Esophagus squamous epithelium (tissue), 5 donors: Measurements from ENCODE around the gene MAML3. TPM values are rescaled to one million over a fixed set of nuclear protein-coding genes. Genes with fewer than 3 reads are reported as not detected.

ENCODE experiments used
- DNase-seq: peaks from one replicate; lab custom pipeline; 2025; lab: John Stamatoyannopoulos, UW
- H3K27ac ChIP-seq, 4 donors: fragments of 200-600 bp; sonication (generic); one replicate each; pipeline ENCODE4 v1.5.1; 2016 to 2019; ENCODE audit warnings: mild to moderate bottlenecking in 1 of 4
- H3K27me3 ChIP-seq, 4 donors: fragments of 200-600 bp; sonication (generic); 1 replicate in 3 of 4; 2 replicates in 1 of 4; pipeline versions ENCODE4 v1.5.1 to v1.6.0; 2017 to 2021; ENCODE audit warnings: antibody characterized with exemption in 1 of 4
- H3K36me3 ChIP-seq, 3 donors: fragments of 200-600 bp; sonication (generic); one replicate each; pipeline ENCODE4 v1.5.1; 2016 to 2019
- H3K4me1 ChIP-seq, 3 donors: fragments of 200-600 bp; sonication (generic); one replicate each; pipeline ENCODE4 v1.5.1; 2017 to 2019
- H3K4me3 ChIP-seq, 4 donors: fragments of 200-600 bp; sonication (generic); 1 replicate in 3 of 4; 2 replicates in 1 of 4; pipeline ENCODE4 v1.5.1; 2016 to 2019; ENCODE audit warnings: mild to moderate bottlenecking in 2 of 4, moderate library complexity in 1 of 4
- H3K9me3 ChIP-seq, 3 donors: fragments of 200-600 bp; sonication (generic); one replicate each; pipeline ENCODE4 v1.5.1; 2016 to 2019
- POLR2A ChIP-seq, 4 donors: fragments of 450-650 bp; IDR thresholded peaks; one replicate each; pipeline ENCODE4 v1.6.1; 2017; ENCODE audit warnings: antibody characterized with exemption in 4 of 4, mild to moderate bottlenecking in 4 of 4, moderate library complexity in 3 of 4
- WGBS, 2 donors: methylation state at CpG; one replicate each; pipeline ENCODE4 v1.1.5; 2018; 5-methylcytosine and 5-hydroxymethylcytosine counted together
- intact Hi-C: fragments of 100-400 bp; cut with DNase I; formaldehyde crosslinking; loops from one replicate; pipeline ENCODE4 v1.15.0; 2022
- total RNA-seq, 4 donors: library from RNA; depleted of rRNA; stranded (reverse); fragments of >200 nt; gene quantifications; one replicate each; pipeline ENCODE4 v1.1.0, GENCODE V29; 2016
- TF ChIP-seq, protein P1 (sequence below), 6 experiments: fragments of 450-650 bp in 4 of 6; fragments of 200-600 bp in 2 of 6; sonication (generic) in 2 of 6; IDR thresholded peaks; one replicate each; pipeline ENCODE4 v1.5.1; 2016 to 2019; ENCODE audit warnings: antibody characterized with exemption in 6 of 6, mild to moderate bottlenecking in 4 of 6, moderate library complexity in 4 of 6
- donor health status: DM: yes; HTN: yes; CAD: no.

MAML3 gene
- total RNA-seq, 4 donors from 2014 or later, result 6.9 to 14.2 (median 8.9) TPM

GRCh38 chr4:139851133-139851532 is 302.9 kb downstream of the MAML3 start:
- H3K27me3 ChIP-seq, result no peaks in the 10 kb centered on the region
- no peak overlapping the region for H3K4me3 ChIP-seq
- TF ChIP-seq, protein P1, sequence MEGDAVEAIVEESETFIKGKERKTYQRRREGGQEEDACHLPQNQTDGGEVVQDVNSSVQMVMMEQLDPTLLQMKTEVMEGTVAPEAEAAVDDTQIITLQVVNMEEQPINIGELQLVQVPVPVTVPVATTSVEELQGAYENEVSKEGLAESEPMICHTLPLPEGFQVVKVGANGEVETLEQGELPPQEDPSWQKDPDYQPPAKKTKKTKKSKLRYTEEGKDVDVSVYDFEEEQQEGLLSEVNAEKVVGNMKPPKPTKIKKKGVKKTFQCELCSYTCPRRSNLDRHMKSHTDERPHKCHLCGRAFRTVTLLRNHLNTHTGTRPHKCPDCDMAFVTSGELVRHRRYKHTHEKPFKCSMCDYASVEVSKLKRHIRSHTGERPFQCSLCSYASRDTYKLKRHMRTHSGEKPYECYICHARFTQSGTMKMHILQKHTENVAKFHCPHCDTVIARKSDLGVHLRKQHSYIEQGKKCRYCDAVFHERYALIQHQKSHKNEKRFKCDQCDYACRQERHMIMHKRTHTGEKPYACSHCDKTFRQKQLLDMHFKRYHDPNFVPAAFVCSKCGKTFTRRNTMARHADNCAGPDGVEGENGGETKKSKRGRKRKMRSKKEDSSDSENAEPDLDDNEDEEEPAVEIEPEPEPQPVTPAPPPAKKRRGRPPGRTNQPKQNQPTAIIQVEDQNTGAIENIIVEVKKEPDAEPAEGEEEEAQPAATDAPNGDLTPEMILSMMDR (IDR thresholded peaks at IDR 0.05), result no peak
- TF ChIP-seq POLR2A (IDR thresholded peaks at IDR 0.05), result no peak
- no peak overlapping the region for H3K27ac ChIP-seq
- H3K9me3 ChIP-seq, result no peaks in the 10 kb centered on the region
- no peak for DNase-seq
- H3K36me3 ChIP-seq, result no peaks in the 10 kb centered on the region
- intact Hi-C loops, result no loop called here
- H3K4me1 ChIP-seq, result peaks cover 0 to 30% (median 0%) of the 10 kb centered on the region in 3 donors
- WGBS, 2 donors, result 73 to 92% methylated on average over 2 of the region's 2 CpGs

DNA sequence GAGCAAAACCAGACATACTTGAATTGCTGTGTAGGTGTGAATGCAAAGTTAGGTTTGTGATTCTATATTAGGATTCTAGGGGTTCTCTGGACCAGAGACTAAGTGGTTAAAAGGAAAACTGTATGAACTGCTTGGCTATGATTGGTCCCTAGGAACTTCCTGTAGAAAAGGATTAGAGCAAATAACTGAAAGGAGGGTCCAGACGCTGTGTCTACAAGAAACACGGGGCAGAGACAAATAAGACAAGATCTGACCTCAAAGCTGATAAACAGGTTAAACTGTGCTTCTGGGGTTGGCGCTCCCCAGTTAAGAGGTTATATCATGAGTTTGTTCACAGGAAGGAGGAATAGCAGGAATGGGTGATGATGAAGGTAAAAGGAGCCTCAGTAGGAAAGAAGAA is 304.8 kb downstream of the MAML3 start:
- peak overlapping the region in 1 of 4 donors; percentile 14 for H3K27ac ChIP-seq
- H3K36me3 ChIP-seq, result no peaks in the 10 kb centered on the region
- no peaks in the 10 kb centered on the region for H3K27me3 ChIP-seq
- H3K4me3 ChIP-seq, result no peak overlapping the region
- H3K4me1 ChIP-seq, result peaks cover 0 to 30% (median 0%) of the 10 kb centered on the region in 3 donors
- intact Hi-C loops, result no loop called here
- no peaks in the 10 kb centered on the region for H3K9me3 ChIP-seq
- 41 to 42% methylated on average over 3 of the region's 3 CpGs for WGBS, 2 donors
- DNase-seq, result no peak
- no peak for TF ChIP-seq POLR2A (IDR thresholded peaks at IDR 0.05)
- TF ChIP-seq, protein P1 (IDR thresholded peaks at IDR 0.05), result no peak

- intact Hi-C loops, result no loop called here
- no peak overlapping the region for H3K27ac ChIP-seq
- H3K4me3 ChIP-seq, result no peak overlapping the region
- H3K4me1 ChIP-seq, result peaks cover 0 to 27% (median 0%) of the 10 kb centered on the region in 3 donors
- 77 to 92% methylated on average over 5 of the region's 5 CpGs for WGBS, 2 donors
- TF ChIP-seq, protein P1 (IDR thresholded peaks at IDR 0.05), result no peak
- no peak for TF ChIP-seq POLR2A (IDR thresholded peaks at IDR 0.05)
- no peaks in the 10 kb centered on the region for H3K9me3 ChIP-seq
- no peaks in the 10 kb centered on the region for H3K36me3 ChIP-seq
- H3K27me3 ChIP-seq, result no peaks in the 10 kb centered on the region
- DNase-seq, result no peak
Measured at GRCh38 chr4:139848028-139848427, 306.0 kb downstream of the MAML3 start.

- Histone ChIP-seq H3K27ac (no peak overlapping the region), H3K27me3 (no peaks in the 10 kb centered on the region), H3K36me3 (no peaks in the 10 kb centered on the region), H3K4me1 (peaks cover 0 to 24% (median 0%) of the 10 kb centered on the region in 3 donors), H3K4me3 (no peak overlapping the region), H3K9me3 (no peaks in the 10 kb centered on the region)
- no peak for DNase-seq
- TF ChIP-seq, protein P1 (IDR thresholded peaks at IDR 0.05), result no peak
- no peak for TF ChIP-seq POLR2A (IDR thresholded peaks at IDR 0.05)
- intact Hi-C loops, result no loop called here
Measured at GRCh38 chr4:139847602-139848001, 306.4 kb downstream of the MAML3 start.

DNA sequence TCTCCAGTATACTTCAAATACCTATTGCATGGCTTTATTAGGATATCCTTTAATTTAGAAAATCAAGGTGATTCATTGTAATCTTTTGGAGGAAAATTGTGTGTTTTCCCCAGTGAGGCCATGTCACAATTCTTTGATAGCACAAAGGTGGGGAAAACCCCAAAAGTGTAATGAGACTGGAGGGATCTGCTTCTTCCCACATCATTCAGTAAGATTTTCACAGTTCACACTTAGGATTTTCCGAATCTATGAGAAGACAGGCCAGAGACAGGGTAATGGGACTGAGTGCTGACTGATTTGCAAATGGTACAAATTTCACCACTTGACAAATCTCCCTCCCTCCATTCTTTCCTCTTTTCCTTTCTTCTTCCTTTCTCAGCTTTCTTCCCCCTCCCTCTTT is 307.2 kb downstream of the MAML3 start:
- intact Hi-C loops, result no loop called here

More for the DNA sequence above, 307.2 kb downstream of the MAML3 start:
- no peaks in the 10 kb centered on the region for H3K27me3 ChIP-seq
- no peak for DNase-seq
- no peak overlapping the region for H3K27ac ChIP-seq
- no peak overlapping the region for H3K4me3 ChIP-seq
- H3K36me3 ChIP-seq, result no peaks in the 10 kb centered on the region
- TF ChIP-seq POLR2A (IDR thresholded peaks at IDR 0.05), result no peak
- peaks cover 0 to 24% (median 0%) of the 10 kb centered on the region in 3 donors for H3K4me1 ChIP-seq
- H3K9me3 ChIP-seq, result no peaks in the 10 kb centered on the region
- WGBS, 2 donors, result 94% methylated on average over 1 of the region's 1 CpG
